ENCODE data around the gene CRBN. TPM values are rescaled to one million over a fixed set of nuclear protein-coding genes. Genes with fewer than 3 reads are reported as not detected.

CRBN gene
- total and polyA plus RNA-seq, 9 of the 15 experiments (the other 6 are each of a cell fraction or from before 2014, with no cell fraction given), result 40.8 to 331 (median 57.4) TPM

GRCh38 chr3:3137526-3137925, 42.0 kb downstream of the CRBN start:
- CTCF ChIA-PET (ENCODE audit: low intra/inter-chr PET ratio), result no interaction called here
- DNase-seq (ENCODE audit: extremely low read depth in 1 of 4, low spot score in 3 of 4), result no peak
- Histone ChIP-seq H3K9me3 (replicated peaks; ENCODE audit: control insufficient read depth, insufficient read depth, low read depth, low read length) (no peaks in the 10 kb centered on the region), H3K27me3 (ENCODE audit: control insufficient read depth in 2 of 2, insufficient read depth in 2 of 2, low read length in 2 of 2) (no peaks in the 10 kb centered on the region), H3K9ac (ENCODE audit: insufficient read depth in 1 of 2, low read depth in 2 of 2, low read length in 2 of 2) (no peak overlapping the region), H3K4me3 (no peak overlapping the region), H4K20me1 (replicated peaks; ENCODE audit: control insufficient read depth, insufficient read depth, low read length) (peaks cover 10% of the 10 kb centered on the region; the same call in 1 of the 2 replicates), H3K36me3 (ENCODE audit: control insufficient read depth, insufficient read depth, low read length) (peaks cover 98% of the 10 kb centered on the region), H3K79me2 (ENCODE audit: control insufficient read depth, insufficient read depth, low read length) (peaks cover 58% of the 10 kb centered on the region), H3K9me1 (ENCODE audit: control insufficient read depth, insufficient read depth, low read length) (no peaks in the 10 kb centered on the region), H3K27ac (ENCODE audit: extremely low read depth, low read depth, low read length) (no peak overlapping the region), H2AFZ (ENCODE audit: low read depth, low read length) (no peak overlapping the region), H3K4me2 (ENCODE audit: insufficient read depth, low read length) (no peak overlapping the region), H3K4me1 (replicated peaks in 1 of 2; ENCODE audit: control insufficient read depth in 2 of 2, insufficient read depth in 2 of 2, low read length in 2 of 2) (no peaks in the 10 kb centered on the region)
- 90% methylated on average over 6 of the region's 6 CpGs for WGBS (ENCODE audit: insufficient coverage, low coverage, missing lambda C conversion rate)
- ATAC-seq, result no peak
- no TSS peak for BruUV-seq (replicated peaks)
- FAIRE-seq, result no peak
- in situ Hi-C loops (cut with MboI) (no loop called here), intact Hi-C loops (cut with micrococcal nuclease) (no loop called here)
- POLR2A ChIA-PET, result no interaction called here
- no peak for TF ChIP-seq REST (IDR thresholded peaks at IDR 0.05; ENCODE audit: borderline replicate concordance)
- no peak for TF ChIP-seq REST (CRISPR knock-in tag; IDR thresholded peaks at IDR 0.05; ENCODE audit: low read depth)
- no peak for TF ChIP-seq NBN (IDR thresholded peaks at IDR 0.05; ENCODE audit: low read depth)
- no peak for TF ChIP-seq ZFP30 (CRISPR knock-in tag; IDR thresholded peaks at IDR 0.05; ENCODE audit: borderline replicate concordance)
- no peak for TF ChIP-seq RAD51 (IDR thresholded peaks at IDR 0.05; ENCODE audit: borderline replicate concordance, low read depth)
- no peak for TF ChIP-seq NUFIP1 (IDR thresholded peaks at IDR 0.05; ENCODE audit: partially characterized antibody)
- TF ChIP-seq ZNF407 (IDR thresholded peaks at IDR 0.05; ENCODE audit: low read depth), result no peak
- no peak for TF ChIP-seq ZEB2 (IDR thresholded peaks at IDR 0.05)

Data from K562 (cell line).